ENCODE results near the gene HOXD9.

The HOXD9 gene

GRCh38 chr2:176135035-176135440, 12.5 kb downstream of the HOXD9 start:
- ATAC-seq = peak; percentile 5; the same call in 1 of the 3 replicates
- TF ChIP-seq ESRRG (CRISPR knock-in tag; IDR thresholded peaks at IDR 0.05) (no peak), PPARA (CRISPR knock-in tag; IDR thresholded peaks at IDR 0.05; ENCODE audit: borderline replicate concordance) (no peak), ZNF70 (CRISPR knock-in tag; IDR thresholded peaks at IDR 0.05) (0 out of 2 replicates have a peak, but pooled peaks have one; percentile 8), BACH2 (CRISPR knock-in tag; IDR thresholded peaks at IDR 0.05; ENCODE audit: borderline replicate concordance) (no peak), OSR1 (CRISPR knock-in tag; IDR thresholded peaks at IDR 0.05) (no peak), TSHZ2 (CRISPR knock-in tag; IDR thresholded peaks at IDR 0.05) (peak; percentile 54), PATZ1 (CRISPR knock-in tag; IDR thresholded peaks at IDR 0.05; ENCODE audit: borderline replicate concordance) (no peak), RARB (CRISPR knock-in tag; IDR thresholded peaks at IDR 0.05) (no peak), TOX (CRISPR knock-in tag; IDR thresholded peaks at IDR 0.05; ENCODE audit: borderline replicate concordance) (no peak), ZFP3 (CRISPR knock-in tag; IDR thresholded peaks at IDR 0.05) (no peak), GLIS3 (CRISPR knock-in tag; IDR thresholded peaks at IDR 0.05) (no peak), ZNF8 (CRISPR knock-in tag; IDR thresholded peaks at IDR 0.05) (no peak)

- ATAC-seq = peak; percentile 21
- TF ChIP-seq SNAI2 (CRISPR knock-in tag; IDR thresholded peaks at IDR 0.05) (no peak), OSR1 (CRISPR knock-in tag; IDR thresholded peaks at IDR 0.05) (no peak), CSRNP3 (CRISPR knock-in tag; IDR thresholded peaks at IDR 0.05) (no peak), ISL1 (CRISPR knock-in tag; IDR thresholded peaks at IDR 0.05) (no peak)
Observed at GRCh38 chr2:176136374-176137251, 14.1 kb downstream of the HOXD9 start.

GRCh38 chr2:176137252-176137580, 14.7 kb downstream of the HOXD9 start:
- ATAC-seq = no peak

More at GRCh38 chr2:176137252-176137580, 14.7 kb downstream of the HOXD9 start:
- no peak for TF ChIP-seq OSR1 (CRISPR knock-in tag; IDR thresholded peaks at IDR 0.05)
- no peak for TF ChIP-seq ZFP30 (CRISPR knock-in tag; IDR thresholded peaks at IDR 0.05)
- no peak for TF ChIP-seq TSHZ2 (CRISPR knock-in tag; IDR thresholded peaks at IDR 0.05)
- no peak for TF ChIP-seq SNAI2 (CRISPR knock-in tag; IDR thresholded peaks at IDR 0.05)
- TF ChIP-seq ISL1 (CRISPR knock-in tag; IDR thresholded peaks at IDR 0.05) = no peak
